ENCODE data around the gene PLP2.

GRCh38 chrX:49193542-49193964 lies 21.9 kb downstream of the PLP2 start:
- TF ChIP-seq CTCF (IDR thresholded peaks at IDR 0.05) (no peak), POLR2A (IDR thresholded peaks at IDR 0.05) (no peak)

Data from right lobe of liver (tissue), 4 donors.